NCI-H2107 (cell line): ENCODE results near the gene ERBB2.
"Not testable (repeated sequence)": the region's sequence is repeated elsewhere in the genome, so short reads cannot be mapped to it uniquely, and the experiment has no call there.

Experiments used
- DNase-seq: peaks from one replicate; lab custom pipeline; 2025; lab: John Stamatoyannopoulos, UW

Gene ERBB2

GRCh38 chr17:39703913-39704312 lies 4.0 kb downstream of the ERBB2 start:
- DNase-seq: no peak

GRCh38 chr17:39704821-39705551 lies 5.1 kb downstream of the ERBB2 start:
- DNase-seq: no peak

- DNase-seq: no peak
These were observed 6.0 kb downstream of the ERBB2 start for GRCh38 chr17:39705786-39706348.

GRCh38 chr17:39706383-39706782 lies 6.5 kb downstream of the ERBB2 start:
- no peak for DNase-seq

- no peak for DNase-seq
These were observed 7.1 kb downstream of the ERBB2 start for GRCh38 chr17:39706921-39707337.

GRCh38 chr17:39709319-39709997 lies 9.6 kb downstream of the ERBB2 start:
- no peak for DNase-seq

- no peak for DNase-seq
These were observed 10.4 kb downstream of the ERBB2 start for GRCh38 chr17:39709998-39710964.

GRCh38 chr17:39711071-39711470 lies 11.2 kb downstream of the ERBB2 start:
- not testable (repeated sequence) for DNase-seq

GRCh38 chr17:39711851-39712250 lies 12.0 kb downstream of the ERBB2 start:
- DNase-seq: no peak

- DNase-seq: no peak
These were observed 14.4 kb downstream of the ERBB2 start for GRCh38 chr17:39714234-39714633.

- DNase-seq: no peak
These were observed 15.7 kb downstream of the ERBB2 start for GRCh38 chr17:39715375-39716072.

GRCh38 chr17:39716073-39716818 lies 16.4 kb downstream of the ERBB2 start:
- DNase-seq: no peak

GRCh38 chr17:39716879-39717536 lies 17.1 kb downstream of the ERBB2 start:
- no peak for DNase-seq

- DNase-seq: no peak
These were observed 17.8 kb downstream of the ERBB2 start for GRCh38 chr17:39717660-39718059.

GRCh38 chr17:39719563-39720355 lies 19.9 kb downstream of the ERBB2 start:
- DNase-seq: no peak

GRCh38 chr17:39722104-39722503 lies 22.2 kb downstream of the ERBB2 start:
- no peak for DNase-seq

GRCh38 chr17:39722965-39723848 lies 23.3 kb downstream of the ERBB2 start:
- DNase-seq: no peak

- no peak for DNase-seq
These were observed 24.9 kb downstream of the ERBB2 start for GRCh38 chr17:39724731-39725130.
